ENCODE results near the gene SPTBN4. TPM values are rescaled to one million over a fixed set of nuclear protein-coding genes. Genes with fewer than 3 reads are reported as not detected.

The SPTBN4 gene
- total and polyA plus RNA-seq, 8 donors = 1.4 to 18.1 (median 2.2) TPM; not detected in 1

DNA sequence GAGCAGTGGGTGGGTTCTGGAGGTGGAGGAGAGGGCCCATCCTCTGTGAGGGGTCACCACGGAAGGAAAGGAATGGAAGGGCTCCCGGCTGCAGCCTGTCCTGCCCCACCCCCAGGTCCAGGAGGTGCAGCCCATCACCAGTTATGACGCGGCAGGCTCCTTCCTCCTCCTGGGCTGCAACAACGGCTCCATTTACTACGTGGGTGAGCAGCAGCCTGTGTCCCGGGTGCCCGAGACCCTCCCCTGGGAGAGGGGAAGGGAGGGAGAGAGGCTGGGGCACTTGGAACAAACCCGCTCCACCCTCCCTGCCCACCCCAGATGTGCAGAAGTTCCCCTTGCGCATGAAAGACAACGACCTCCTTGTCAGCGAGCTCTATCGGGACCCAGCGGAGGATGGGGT lies 116.5 kb downstream of the SPTBN4 start:
- Histone ChIP-seq H3K27ac (no peak overlapping the region), H3K36me3 (peaks cover 28 to 88% (median 85%) of the 10 kb centered on the region in 4 donors), H3K9me3 (no peaks in the 10 kb centered on the region), H3K27me3 (no peaks in the 10 kb centered on the region), H3K4me1 (peaks cover 0 to 9% (median 3%) of the 10 kb centered on the region in 4 donors), H3K4me3 (no peak overlapping the region)
- intact Hi-C loops (cut with DNase I; ENCODE audit: low total_unique reads) = no loop called here
- no peak for TF ChIP-seq POLR2AphosphoS5 (IDR thresholded peaks at IDR 0.05)
- no peak for TF ChIP-seq EP300 (IDR thresholded peaks at IDR 0.05)
- TF ChIP-seq POLR2A (IDR thresholded peaks at IDR 0.05) = no peak
- TF ChIP-seq, protein P1, sequence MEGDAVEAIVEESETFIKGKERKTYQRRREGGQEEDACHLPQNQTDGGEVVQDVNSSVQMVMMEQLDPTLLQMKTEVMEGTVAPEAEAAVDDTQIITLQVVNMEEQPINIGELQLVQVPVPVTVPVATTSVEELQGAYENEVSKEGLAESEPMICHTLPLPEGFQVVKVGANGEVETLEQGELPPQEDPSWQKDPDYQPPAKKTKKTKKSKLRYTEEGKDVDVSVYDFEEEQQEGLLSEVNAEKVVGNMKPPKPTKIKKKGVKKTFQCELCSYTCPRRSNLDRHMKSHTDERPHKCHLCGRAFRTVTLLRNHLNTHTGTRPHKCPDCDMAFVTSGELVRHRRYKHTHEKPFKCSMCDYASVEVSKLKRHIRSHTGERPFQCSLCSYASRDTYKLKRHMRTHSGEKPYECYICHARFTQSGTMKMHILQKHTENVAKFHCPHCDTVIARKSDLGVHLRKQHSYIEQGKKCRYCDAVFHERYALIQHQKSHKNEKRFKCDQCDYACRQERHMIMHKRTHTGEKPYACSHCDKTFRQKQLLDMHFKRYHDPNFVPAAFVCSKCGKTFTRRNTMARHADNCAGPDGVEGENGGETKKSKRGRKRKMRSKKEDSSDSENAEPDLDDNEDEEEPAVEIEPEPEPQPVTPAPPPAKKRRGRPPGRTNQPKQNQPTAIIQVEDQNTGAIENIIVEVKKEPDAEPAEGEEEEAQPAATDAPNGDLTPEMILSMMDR (IDR thresholded peaks at IDR 0.05) = no peak
- 81 to 95% (median 88%) methylated on average over 8 to 14 of the region's 14 CpGs for WGBS, 5 donors
- DNase-seq = no peak

DNA sequence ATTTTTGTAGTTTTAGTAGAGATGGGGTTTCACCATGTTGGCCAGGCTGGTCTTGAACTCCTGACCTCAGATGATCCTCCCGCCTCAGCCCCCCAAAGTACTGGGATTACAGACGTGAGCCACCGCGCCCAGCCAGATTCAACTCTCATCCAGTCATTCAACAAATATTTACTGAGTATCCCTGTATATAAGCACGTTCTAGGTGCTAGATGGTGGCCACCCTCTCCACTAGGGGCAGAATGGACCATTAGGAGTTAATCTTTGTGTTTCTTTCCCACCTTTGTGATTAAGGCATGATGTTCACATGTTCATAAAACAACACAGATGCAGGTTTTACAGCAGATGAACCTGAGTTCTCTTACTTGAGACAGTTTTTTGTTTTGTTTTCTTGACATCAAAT lies 117.2 kb downstream of the SPTBN4 start:
- intact Hi-C loops (cut with DNase I; ENCODE audit: low total_unique reads) = no loop called here
- TF ChIP-seq, protein P1 (IDR thresholded peaks at IDR 0.05) = no peak
- TF ChIP-seq POLR2A (IDR thresholded peaks at IDR 0.05) (no peak), POLR2AphosphoS5 (IDR thresholded peaks at IDR 0.05) (no peak)
- H3K9me3 ChIP-seq = no peaks in the 10 kb centered on the region
- H3K36me3 ChIP-seq = peaks cover 28 to 92% (median 90%) of the 10 kb centered on the region in 4 donors
- no peaks in the 10 kb centered on the region for H3K27me3 ChIP-seq
- WGBS, 5 donors = 59 to 77% (median 73%) methylated on average over 5 of the region's 5 CpGs
- no peak for DNase-seq
- no peak overlapping the region for H3K27ac ChIP-seq
- H3K4me3 ChIP-seq = no peak overlapping the region
- peaks cover 0 to 2% (median 0%) of the 10 kb centered on the region in 4 donors for H3K4me1 ChIP-seq

DNA sequence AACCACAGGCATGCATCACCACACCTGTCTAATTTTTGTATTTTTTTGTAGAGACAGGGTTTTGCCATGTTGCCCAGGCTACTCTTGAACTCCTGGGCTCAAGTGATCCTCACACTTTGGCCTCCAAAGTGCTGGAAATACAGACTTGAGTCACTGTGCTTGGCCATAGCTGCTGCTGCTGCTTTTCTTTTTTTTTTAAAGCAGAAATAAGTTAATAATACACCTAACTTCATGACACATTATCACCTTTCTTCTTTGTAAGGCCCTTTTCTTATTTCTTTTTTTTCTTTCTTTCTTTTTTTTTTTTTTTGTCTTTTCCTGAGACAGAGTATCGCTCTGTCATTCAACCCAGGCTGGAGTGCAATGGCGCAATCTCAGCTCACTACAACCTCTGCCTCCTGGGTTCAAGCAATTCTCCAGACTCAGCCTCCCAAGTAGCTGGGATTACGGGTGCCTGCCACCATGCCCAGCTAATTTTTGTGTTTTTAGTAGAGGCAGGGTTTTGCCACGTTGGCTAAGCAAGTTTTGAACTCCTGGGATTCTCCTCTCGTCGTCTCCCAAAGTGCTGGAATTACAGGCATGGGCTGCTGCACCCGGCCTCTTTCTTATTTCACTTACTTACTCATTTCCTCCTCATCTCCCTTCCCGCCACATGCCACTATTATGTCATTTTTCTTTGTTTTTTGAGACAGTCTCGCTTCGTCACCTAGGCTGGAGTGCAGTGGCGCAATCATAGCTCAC lies 118.6 kb downstream of the SPTBN4 start:
- intact Hi-C loops (cut with DNase I; ENCODE audit: low total_unique reads) = no loop called here
- H3K36me3 ChIP-seq = peaks cover 24 to 93% (median 87%) of the 10 kb centered on the region in 4 donors
- H3K27ac ChIP-seq = peak overlapping the region in 2 of 5 donors; percentile 26 to 64
- DNase-seq = no peak
- 82 to 92% (median 88%) methylated on average over 11 of the region's 11 CpGs for WGBS, 5 donors
- no peaks in the 10 kb centered on the region for H3K9me3 ChIP-seq
- no peak overlapping the region for H3K4me3 ChIP-seq
- no peaks in the 10 kb centered on the region for H3K27me3 ChIP-seq
- H3K4me1 ChIP-seq = no peaks in the 10 kb centered on the region
- TF ChIP-seq EP300 (IDR thresholded peaks at IDR 0.05) = no peak
- TF ChIP-seq, protein P1 (IDR thresholded peaks at IDR 0.05) = no peak
- no peak for TF ChIP-seq POLR2A (IDR thresholded peaks at IDR 0.05)
- TF ChIP-seq POLR2AphosphoS5 (IDR thresholded peaks at IDR 0.05) = no peak

DNA sequence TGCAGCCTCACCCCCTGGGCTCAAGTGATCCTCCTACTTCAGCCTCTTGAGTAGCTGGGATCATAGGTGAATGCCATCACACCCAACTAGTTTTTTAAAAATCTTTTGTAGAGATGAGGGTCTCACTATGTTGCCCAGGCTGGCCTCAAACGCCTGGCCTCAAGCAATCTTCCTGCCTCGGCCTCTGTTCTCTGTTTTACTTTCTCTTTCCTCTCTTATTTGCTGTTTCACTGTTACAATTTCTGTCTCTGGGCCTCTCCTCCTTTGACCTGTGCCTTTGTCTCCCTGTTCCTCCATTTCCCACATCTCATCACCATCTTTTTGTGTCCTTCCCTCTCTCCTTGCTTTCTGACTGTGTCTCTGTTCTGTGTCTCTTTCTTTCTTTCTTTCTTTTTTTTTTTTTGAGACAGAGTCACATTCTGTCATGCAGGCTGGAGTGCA lies 119.2 kb downstream of the SPTBN4 start:
- no peak for DNase-seq
- no peak for TF ChIP-seq EP300 (IDR thresholded peaks at IDR 0.05)
- no peak for TF ChIP-seq POLR2AphosphoS5 (IDR thresholded peaks at IDR 0.05)
- no peak for TF ChIP-seq POLR2A (IDR thresholded peaks at IDR 0.05)
- TF ChIP-seq, protein P1 (IDR thresholded peaks at IDR 0.05) = no peak
- Histone ChIP-seq H3K36me3 (peaks cover 19 to 93% (median 86%) of the 10 kb centered on the region in 4 donors), H3K27ac (peak overlapping the region in 2 of 5 donors; percentile 26 to 64), H3K4me1 (no peaks in the 10 kb centered on the region), H3K4me3 (no peak overlapping the region), H3K9me3 (no peaks in the 10 kb centered on the region), H3K27me3 (no peaks in the 10 kb centered on the region)
- intact Hi-C loops (cut with DNase I; ENCODE audit: low total_unique reads) = no loop called here
- WGBS, 5 donors = 77 to 91% (median 84%) methylated on average over 2 of the region's 2 CpGs
